H1 (cell line): ENCODE results near the gene NRSN2. TPM values are rescaled to one million over a fixed set of nuclear protein-coding genes. Genes with fewer than 3 reads are reported as not detected.

Source experiments
- CTCF ChIA-PET: fragments of 300-600 bp; sonication (Branson Sonifier 250); formaldehyde crosslinking; loops from one replicate; lab custom pipeline; 2021; ENCODE audit not compliant: partially characterized antibody; lab: Charles Lee
- POLR2A ChIA-PET: fragments of 300-600 bp; sonication (Branson Sonifier 250); formaldehyde crosslinking; loops from one replicate; lab custom pipeline; 2021; ENCODE audit warnings: inconsistent platforms; ENCODE audit not compliant: partially characterized antibody; lab: Charles Lee
- DNase-seq, 2 experiments: peaks; one replicate each; pipeline versions ENCODE4 v3.0.0 to v3.0.0-alpha.2; 2010 to 2022; ENCODE audit warnings: low spot score in 2 of 2, low read depth in 1 of 2, mixed read lengths in 1 of 2
- FAIRE-seq: peaks from 2 replicates; lab custom pipeline; 2011; peaks lifted over from hg19 to GRCh38; lab: Jason Lieb, UNC
- H2AFZ ChIP-seq: 2 replicates; pipeline ENCODE4 v1.8.1; 2012; ENCODE audit warnings: low read length, inconsistent platforms
- H2AK5ac ChIP-seq: 2 replicates; pipeline ENCODE4 v1.6.1; 2013; ENCODE audit warnings: low read depth, low read length
- H2BK120ac ChIP-seq: replicated peaks from 2 replicates; pipeline ENCODE3; 2013; ENCODE audit warnings: low read depth, low read length, inconsistent platforms
- H2BK12ac ChIP-seq: 2 replicates; pipeline ENCODE4 v1.6.1; 2013; ENCODE audit warnings: low read depth, low read length
- H2BK15ac ChIP-seq: 2 replicates; pipeline ENCODE4 v1.6.1; 2013; ENCODE audit warnings: low read length
- H2BK20ac ChIP-seq: 2 replicates; pipeline ENCODE4 v1.6.1; 2013; ENCODE audit warnings: low read length
- H2BK5ac ChIP-seq: 2 replicates; pipeline ENCODE4 v1.6.1; 2013; ENCODE audit warnings: low read depth, low read length
- H3K14ac ChIP-seq: 2 replicates; pipeline ENCODE4 v1.6.1; 2013; ENCODE audit warnings: inconsistent platforms; ENCODE audit not compliant: insufficient read length
- H3K18ac ChIP-seq: 2 replicates; pipeline ENCODE4 v1.6.1; 2013; ENCODE audit warnings: low read length; ENCODE audit errors: extremely low read depth
- H3K23ac ChIP-seq: 2 replicates; pipeline ENCODE4 v1.6.1; 2013; ENCODE audit warnings: inconsistent platforms; ENCODE audit not compliant: insufficient read length
- H3K23me2 ChIP-seq: 2 replicates; pipeline ENCODE4 v1.6.1; 2013; ENCODE audit warnings: low read depth, low read length
- H3K27ac ChIP-seq: 2 replicates; pipeline ENCODE4 v1.6.1; 2011; ENCODE audit warnings: low read depth, low read length, inconsistent platforms
- H3K27me3 ChIP-seq, 4 experiments: replicated peaks in 1 of 4; 1 replicate in 1 of 4; 2 replicates in 3 of 4; pipeline versions ENCODE4 v1.6.1 to v1.8.1; 2011 to 2013; ENCODE audit warnings: low read length in 3 of 4, mild to moderate bottlenecking in 3 of 4, inconsistent platforms in 2 of 4, mixed read lengths in 2 of 4, moderate library complexity in 1 of 4; ENCODE audit not compliant: control insufficient read depth in 3 of 4, insufficient read depth in 3 of 4; ENCODE audit errors: extremely low read depth in 1 of 4
- H3K36me3 ChIP-seq, 4 experiments: 2 replicates each; pipeline versions ENCODE4 v1.6.1 to v1.8.1; 2011 to 2013; ENCODE audit warnings: mild to moderate bottlenecking in 4 of 4, low read length in 3 of 4, moderate library complexity in 2 of 4, control low read depth in 1 of 4, inconsistent platforms in 1 of 4; ENCODE audit not compliant: insufficient read depth in 4 of 4, control insufficient read depth in 2 of 4
- H3K4ac ChIP-seq: replicated peaks from 2 replicates; pipeline ENCODE3; 2013; ENCODE audit warnings: low read length, low read depth, mixed read lengths, inconsistent platforms; ENCODE audit not compliant: insufficient read length
- H3K4me1 ChIP-seq, 4 experiments: replicated peaks in 1 of 4; 1 replicate in 1 of 4; 2 replicates in 3 of 4; pipeline versions ENCODE4 v1.6.1 to v1.8.1; 2011 to 2013; ENCODE audit warnings: low read length in 3 of 4, inconsistent platforms in 2 of 4, mixed read lengths in 1 of 4; ENCODE audit not compliant: insufficient read depth in 4 of 4, control insufficient read depth in 3 of 4
- H3K4me2 ChIP-seq, 2 experiments: 2 replicates each; pipeline versions ENCODE4 v1.6.1 to v1.8.1; 2011 to 2013; ENCODE audit warnings: low read depth in 2 of 2, low read length in 2 of 2, control low read depth in 1 of 2, inconsistent platforms in 1 of 2, mild to moderate bottlenecking in 1 of 2; ENCODE audit not compliant: insufficient read depth in 1 of 2
- H3K4me3 ChIP-seq, 4 experiments: fragments of 200-600, 300-600 bp in 1 of 4; sonication (generic), shearing (Covaris generic), sonication (Bioruptor Twin) in 1 of 4; 2 replicates each; pipeline versions ENCODE4 v1.5.1 to v1.8.1; 2011 to 2016; ENCODE audit warnings: low read length in 4 of 4, low read depth in 3 of 4, control low read depth in 2 of 4, inconsistent platforms in 2 of 4, mild to moderate bottlenecking in 2 of 4, mixed read lengths in 1 of 4, moderate library complexity in 1 of 4; ENCODE audit not compliant: insufficient read depth in 2 of 4; ENCODE audit errors: extremely low read depth in 1 of 4
- H3K56ac ChIP-seq: replicated peaks from 2 replicates; pipeline ENCODE3; 2013; ENCODE audit warnings: low read depth, mild to moderate bottlenecking, mixed read lengths, low read length, inconsistent platforms; ENCODE audit not compliant: insufficient read length
- H3K79me1 ChIP-seq: 2 replicates; pipeline ENCODE4 v1.6.1; 2013; ENCODE audit warnings: low read depth, low read length, control low read depth
- H3K79me2 ChIP-seq, 2 experiments: 2 replicates each; pipeline versions ENCODE4 v1.6.1 to v1.8.1; 2012 to 2013; ENCODE audit warnings: low read length in 2 of 2, mild to moderate bottlenecking in 2 of 2, inconsistent platforms in 1 of 2; ENCODE audit not compliant: insufficient read depth in 2 of 2, control insufficient read depth in 1 of 2
- H3K9ac ChIP-seq, 4 experiments: replicated peaks in 1 of 4; 1 replicate in 1 of 4; 2 replicates in 3 of 4; pipeline versions ENCODE4 v1.6.1 to v1.8.1; 2011 to 2013; ENCODE audit warnings: low read depth in 3 of 4, low read length in 3 of 4, control low read depth in 2 of 4, mild to moderate bottlenecking in 2 of 4, moderate library complexity in 2 of 4, inconsistent platforms in 1 of 4; ENCODE audit errors: extremely low read depth in 1 of 4
- H3K9me3 ChIP-seq, 2 experiments: 2 replicates each; pipeline versions ENCODE4 v1.6.1 to v1.8.1; 2012 to 2013; ENCODE audit warnings: mild to moderate bottlenecking in 2 of 2, moderate library complexity in 2 of 2, control low read depth in 1 of 2, inconsistent platforms in 1 of 2, low read depth in 1 of 2, low read length in 1 of 2, mixed read lengths in 1 of 2; ENCODE audit not compliant: insufficient read depth in 2 of 2
- H4K20me1 ChIP-seq, 2 experiments: replicated peaks in 1 of 2; 2 replicates each; pipeline versions ENCODE3 to v1.8.1; 2011 to 2013; ENCODE audit warnings: inconsistent platforms in 2 of 2, low read length in 2 of 2, mild to moderate bottlenecking in 1 of 2; ENCODE audit not compliant: insufficient read depth in 2 of 2, control insufficient read depth in 1 of 2
- H4K5ac ChIP-seq: 2 replicates; pipeline ENCODE4 v1.6.1; 2013; ENCODE audit warnings: low read length, low read depth, mixed read lengths, inconsistent platforms; ENCODE audit not compliant: insufficient read length
- H4K8ac ChIP-seq: 2 replicates; pipeline ENCODE4 v1.8.0; 2013; ENCODE audit warnings: mild to moderate bottlenecking, moderate library complexity, low read length, inconsistent platforms; ENCODE audit not compliant: insufficient read depth; ENCODE audit errors: extremely low read depth
- H4K91ac ChIP-seq: replicated peaks from 2 replicates; pipeline ENCODE3; 2013; ENCODE audit warnings: low read length, mixed read lengths, inconsistent platforms; ENCODE audit not compliant: insufficient read length
- BACH1 ChIP-seq: IDR thresholded peaks from 2 replicates; pipeline ENCODE4 v1.6.1; 2012; ENCODE audit warnings: low read length, improper control_type of control experiment
- BCL11A ChIP-seq, 2 experiments: IDR thresholded peaks; one replicate each; pipeline ENCODE4 v1.6.1; 2011; ENCODE audit warnings: low read depth in 2 of 2, low read length in 2 of 2, mild to moderate bottlenecking in 2 of 2
- NRF1 ChIP-seq: IDR thresholded peaks from 2 replicates; pipeline ENCODE4 v1.6.1; 2011; ENCODE audit warnings: mild to moderate bottlenecking, low read depth, low read length, improper control_type of control experiment
- PHF8 ChIP-seq: fragments of 200-600 bp; sonication (generic); conservative IDR thresholded peaks from 2 replicates; pipeline ENCODE4 v1.7.1; 2012; ENCODE audit warnings: low read depth, mild to moderate bottlenecking, inconsistent platforms, low read length, moderate library complexity
- RFX5 ChIP-seq: IDR thresholded peaks from 2 replicates; pipeline ENCODE4 v1.6.1; 2011; ENCODE audit warnings: low read depth, low read length, improper control_type of control experiment, borderline replicate concordance
- SP4 ChIP-seq: IDR thresholded peaks from 2 replicates; pipeline ENCODE4 v1.6.1; 2012; ENCODE audit warnings: low read length, inconsistent platforms
- TBP ChIP-seq: IDR thresholded peaks from 2 replicates; pipeline ENCODE4 v1.6.1; 2011; ENCODE audit warnings: low read depth, low read length, improper control_type of control experiment
- ZNF274 ChIP-seq: IDR thresholded peaks from 2 replicates; pipeline ENCODE4 v1.7.0; 2012; ENCODE audit warnings: low read length, borderline replicate concordance; ENCODE audit errors: extremely low read depth
- WGBS, 2 experiments: shearing (Covaris generic) in 1 of 2; methylation state at CpG; one replicate each; pipeline versions ENCODE4 v1.1.6 to v1.1.7; 2013 to 2015; ENCODE audit warnings: low lambda C conversion rate in 2 of 2, mixed read lengths in 2 of 2, inconsistent platforms in 1 of 2, low coverage in 1 of 2, missing lambda C conversion rate in 1 of 2; ENCODE audit not compliant: insufficient replicate concordance in 2 of 2, insufficient coverage in 1 of 2, insufficient read length in 1 of 2; ENCODE audit errors: extremely low coverage in 1 of 2, missing lambda C conversion rate in 1 of 2; 5-methylcytosine and 5-hydroxymethylcytosine counted together
- polyA plus RNA-seq, 7 experiments: library from polyadenylated mRNA; depleted of rRNA in 3 of 7; stranded (reverse) in 5 of 7; unstranded in 2 of 7; fragments of >200 nt in 5 of 7; fragments of 200-250 nt in 2 of 7; gene quantifications; 1 replicate in 5 of 7; 2 replicates in 1 of 7; 4 replicates in 1 of 7; pipeline versions ENCODE4 v1.2.1 to v1.2.3, GENCODE V29; 2011 to 2013; ENCODE audit warnings: missing spikeins in 2 of 7, mixed read lengths in 2 of 7
- total RNA-seq: library from RNA; stranded (reverse); fragmentation: NEBNext Ultra II Directional; extraction: Animal tissue kit (Norgen Biotek cat#: 25700); gene quantifications from 2 replicates; pipeline ENCODE4 v1.2.1, GENCODE V29; 2021

NRSN2 gene
- total and polyA plus RNA-seq, 2 of the 8 experiments (the other 6 are each of a cell fraction or from before 2014, with no cell fraction given), result 19.4 to 33.3 TPM

GRCh38 chr20:376750-377149, 29.8 kb downstream of the NRSN2 start:
- Histone ChIP-seq H2BK120ac (no peak overlapping the region), H3K23me2 (peaks cover 7% of the 10 kb centered on the region; the same call in 1 of the 2 replicates), H2AFZ (no peak overlapping the region), H2BK20ac (no peak overlapping the region), H3K9me3 (no peaks in the 10 kb centered on the region), H3K23ac (no peak overlapping the region), H3K4me2 (no peak overlapping the region), H3K4me3 (no peak overlapping the region), H3K36me3 (no peaks in the 10 kb centered on the region), H4K5ac (no peak overlapping the region), H4K91ac (no peak overlapping the region), H2BK12ac (no peak overlapping the region), H3K56ac (no peak overlapping the region), H3K18ac (no peak overlapping the region), H3K27ac (no peak overlapping the region), H2AK5ac (no peak overlapping the region), H2BK5ac (no peak overlapping the region), H2BK15ac (no peak overlapping the region), H3K4me1 (peaks cover 0 to 3% (median 1%) of the 10 kb centered on the region in 4 experiments; a peak in 3 of 7 replicates), H3K27me3 (peaks cover 0 to 6% (median 4%) of the 10 kb centered on the region in 4 experiments; a peak in 4 of 7 replicates), H3K14ac (no peak overlapping the region), H3K79me2 (no peaks in the 10 kb centered on the region), H4K20me1 (no peaks in the 10 kb centered on the region), H3K79me1 (no peaks in the 10 kb centered on the region), H3K9ac (no peak overlapping the region), H3K4ac (no peak overlapping the region), H4K8ac (no peak overlapping the region)
- TF ChIP-seq BACH1 (no peak), SP4 (no peak), NRF1 (no peak), ZNF274 (no peak), RFX5 (no peak), PHF8 (no peak), BCL11A (IDR thresholded peaks at IDR 0.05; ENCODE audit: low read depth in 2 of 2, low read length in 2 of 2) (no peak), TBP (no peak)
- POLR2A ChIA-PET, result interaction anchor here (0.8 to 1.9 kb wide), 3 partner anchors 10 to 26 kb away, joined by 3 to 7 read pairs (median 4); no protein-coding TSS in a partner anchor
- FAIRE-seq, result no peak
- WGBS, 2 experiments, result 36% methylated on average over 2 of the region's 2 CpGs; no CpG with 5 or more reads in 1 of the 2 experiments
- CTCF ChIA-PET, result interaction anchor here (1.1 to 2.0 kb wide), 2 partner anchors 22 to 51 kb away, joined by 3 to 6 read pairs; no protein-coding TSS in a partner anchor
- no peak for DNase-seq
